SK-N-SH (cell line): ENCODE measurements around the gene ADCYAP1R1. TPM values are rescaled to one million over a fixed set of nuclear protein-coding genes. Genes with fewer than 3 reads are reported as not detected.
A peak's percentile ranks its signal among the peaks of the same experiment; 100 is the strongest.

ENCODE experiments used
- CTCF ChIA-PET: fragments of 300-600, 350-600 bp; formaldehyde crosslinking; extraction: SDS; loops from one replicate; lab custom pipeline; 2021; lab: Yijun Ruan, JAX
- POLR2A ChIA-PET: fragments of 350-600 bp; sonication (Branson Sonifier 250); formaldehyde crosslinking; extraction: SDS; loops from one replicate; lab custom pipeline; 2020; ENCODE audit warnings: antibody characterized with exemption, inconsistent platforms; lab: Yijun Ruan, JAX
- DNase-seq: peaks from one replicate; pipeline ENCODE4 v3.0.0; 2012
- H2AFZ ChIP-seq: fragments of 200-600 bp; sonication (generic); 2 replicates; pipeline ENCODE4 v1.8.1; 2016; ENCODE audit warnings: antibody characterized with exemption, mild to moderate bottlenecking, low read depth
- H3F3A ChIP-seq: fragments of 200-600 bp; sonication (generic); replicated peaks from 2 replicates; pipeline ENCODE3; 2016; ENCODE audit warnings: antibody characterized with exemption, mild to moderate bottlenecking; ENCODE audit not compliant: insufficient read depth
- H3K27ac ChIP-seq, 2 experiments: fragments of 200-500 bp in 1 of 2; fragments of 200-600 bp in 1 of 2; sonication (Bioruptor generic) in 1 of 2; sonication (generic), shearing (Covaris generic) in 1 of 2; 2 replicates each; pipeline versions ENCODE4 v1.5.1 to v1.6.1; 2014 to 2016; ENCODE audit warnings: low read depth in 2 of 2, inconsistent platforms in 1 of 2, low read length in 1 of 2, mild to moderate bottlenecking in 1 of 2, mixed read lengths in 1 of 2
- H3K27me3 ChIP-seq: fragments of 200-600 bp; sonication (generic), shearing (Covaris generic); 2 replicates; pipeline ENCODE4 v1.6.1; 2016; ENCODE audit warnings: mixed run types; ENCODE audit not compliant: insufficient read depth
- H3K36me3 ChIP-seq, 2 experiments: fragments of 200-500 bp in 1 of 2; fragments of 200-600 bp in 1 of 2; sonication (Bioruptor generic) in 1 of 2; sonication (generic) in 1 of 2; replicated peaks in 1 of 2; 2 replicates each; pipeline versions ENCODE3 to v1.5.1; 2014 to 2016; ENCODE audit warnings: low read length in 1 of 2, mild to moderate bottlenecking in 1 of 2; ENCODE audit not compliant: insufficient read depth in 2 of 2, control insufficient read depth in 1 of 2
- H3K4me1 ChIP-seq, 2 experiments: fragments of 200-500 bp in 1 of 2; fragments of 200-600 bp in 1 of 2; sonication (Bioruptor generic) in 1 of 2; sonication (generic), shearing (Covaris generic) in 1 of 2; 2 replicates each; pipeline versions ENCODE4 v1.5.1 to v1.6.1; 2014 to 2016; ENCODE audit warnings: low read depth in 1 of 2, low read length in 1 of 2, mixed run types in 1 of 2; ENCODE audit not compliant: insufficient read depth in 2 of 2, control insufficient read depth in 1 of 2
- H3K4me2 ChIP-seq: fragments of 200-600 bp; sonication (generic), shearing (Covaris generic); 2 replicates; pipeline ENCODE4 v1.6.1; 2017; ENCODE audit warnings: mixed run types
- H3K4me3 ChIP-seq, 2 experiments: fragments of 200-500 bp in 1 of 2; fragments of 200-600 bp in 1 of 2; sonication (Bioruptor generic) in 1 of 2; sonication (generic), shearing (Covaris generic) in 1 of 2; 2 replicates each; pipeline versions ENCODE4 v1.5.1 to v1.8.1; 2014 to 2016; ENCODE audit warnings: low read depth in 2 of 2, inconsistent platforms in 1 of 2, low read length in 1 of 2, mild to moderate bottlenecking in 1 of 2, mixed read lengths in 1 of 2, moderate library complexity in 1 of 2
- H3K79me2 ChIP-seq: fragments of 200-600 bp; sonication (generic); 2 replicates; pipeline ENCODE4 v1.8.1; 2017; ENCODE audit warnings: mild to moderate bottlenecking; ENCODE audit not compliant: insufficient read depth
- H3K9ac ChIP-seq: fragments of 200-600 bp; sonication (generic); 2 replicates; pipeline ENCODE4 v1.6.1; 2017; ENCODE audit warnings: mixed run types
- H3K9me2 ChIP-seq: fragments of 200-600 bp; sonication (generic); 2 replicates; pipeline ENCODE4 v1.6.1; 2017; ENCODE audit warnings: mixed run types
- H3K9me3 ChIP-seq: fragments of 200-600 bp; sonication (generic); 2 replicates; pipeline ENCODE4 v1.6.1; 2017; ENCODE audit warnings: mixed run types, mild to moderate bottlenecking, moderate library complexity
- H4K20me1 ChIP-seq: fragments of 200-600 bp; sonication (generic); 2 replicates; pipeline ENCODE4 v1.6.1; 2017; ENCODE audit warnings: mild to moderate bottlenecking, mixed run types; ENCODE audit not compliant: insufficient read depth
- EZH2phosphoT487 ChIP-seq: fragments of 200-600 bp; sonication (generic); IDR thresholded peaks from 2 replicates; pipeline ENCODE4 v1.6.1; 2017; ENCODE audit warnings: low read depth, mixed run types, mild to moderate bottlenecking, antibody characterized with exemption, moderate library complexity, borderline replicate concordance
- FOXM1 ChIP-seq: IDR thresholded peaks from 2 replicates; pipeline ENCODE4 v1.4.0; 2012; ENCODE audit warnings: low read depth, mild to moderate bottlenecking
- REST ChIP-seq: IDR thresholded peaks from 2 replicates; pipeline ENCODE4 v1.6.1; 2012; ENCODE audit warnings: mild to moderate bottlenecking, low read depth, low read length, moderate library complexity
- SIN3A ChIP-seq: IDR thresholded peaks from 2 replicates; pipeline ENCODE4 v1.6.1; 2012; ENCODE audit warnings: low read depth, mild to moderate bottlenecking, low read length, moderate library complexity, borderline replicate concordance
- WGBS: methylation state at CpG from one replicate; pipeline ENCODE4 v1.1.6; 2017; ENCODE audit warnings: low lambda C conversion rate; 5-methylcytosine and 5-hydroxymethylcytosine counted together
- polyA plus RNA-seq, 3 experiments: library from polyadenylated mRNA; depleted of rRNA; stranded (reverse); fragments of >200 nt; gene quantifications; 2 replicates each; pipeline ENCODE4 v1.2.3, GENCODE V29; 2012
- TF ChIP-seq, protein P1 (sequence below): IDR thresholded peaks from 2 replicates; pipeline ENCODE4 v1.4.0; 2012; ENCODE audit warnings: low read depth

The ADCYAP1R1 gene
- polyA plus RNA-seq, 1 of the 3 experiments (the other 2 are of a cell fraction): 0.08 TPM

DNA sequence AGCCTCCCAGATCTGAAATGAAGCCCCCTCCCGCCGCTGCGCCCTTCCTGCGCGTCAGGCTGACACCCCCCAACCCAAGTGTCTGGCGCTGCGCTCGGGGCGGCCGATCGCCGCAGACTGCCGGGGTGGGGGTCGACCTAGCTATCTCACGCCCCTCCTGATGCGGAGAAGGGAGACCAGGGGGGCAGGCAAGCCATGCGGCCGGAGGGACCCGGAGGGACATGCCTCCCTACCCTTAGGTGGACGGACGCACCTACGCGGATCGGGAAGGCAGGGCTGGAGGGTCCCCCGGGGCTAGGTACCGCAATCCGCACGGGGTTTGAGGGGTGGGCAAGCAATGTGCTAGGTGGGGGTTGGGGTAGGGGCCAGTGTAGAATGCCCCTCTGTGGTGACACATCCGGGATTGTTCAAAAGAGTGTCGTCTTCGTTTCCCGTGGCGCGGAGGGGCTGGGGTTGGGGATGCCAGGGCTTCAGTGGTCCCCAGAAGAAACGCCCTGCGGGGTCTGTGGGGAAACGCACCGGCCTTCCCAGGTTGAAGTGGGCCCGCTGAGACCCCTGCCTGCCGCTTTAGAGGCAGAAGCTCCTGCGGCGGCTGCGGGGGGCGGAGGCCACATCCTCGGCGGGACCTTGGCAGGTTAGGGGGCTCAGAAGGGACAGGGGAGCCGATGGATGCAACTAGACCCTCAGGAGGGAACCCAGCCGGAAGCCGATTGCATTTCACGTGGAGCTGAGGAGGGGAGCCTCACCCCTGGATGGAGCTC lies 913 bp downstream of the ADCYAP1R1 start:
- H3K36me3 ChIP-seq: no peaks in the 10 kb centered on the region
- H3K4me2 ChIP-seq: no peak overlapping the region
- H3K9me3 ChIP-seq: no peaks in the 10 kb centered on the region
- no peak overlapping the region for H3K9ac ChIP-seq
- WGBS: 6% methylated on average over 42 of the region's 50 CpGs
- ChIA-PET POLR2A (interaction anchor here (0.8 kb wide), 1 partner anchor 122 kb away, joined by 3 read pairs; no protein-coding TSS in a partner anchor), CTCF (interaction anchor here (0.6 to 31.5 kb wide), 17 partner anchors 14 to 308 kb away, joined by 3 to 337 read pairs (median 5); no protein-coding TSS in a partner anchor)
- H2AFZ ChIP-seq: no peak overlapping the region
- no peaks in the 10 kb centered on the region for H3K79me2 ChIP-seq
- peak overlapping the region in 1 of 2 experiments; percentile 36; a peak in 1 of 4 replicates for H3K27ac ChIP-seq
- H4K20me1 ChIP-seq: no peaks in the 10 kb centered on the region
- H3K4me1 ChIP-seq: peaks cover 0 to 56% of the 10 kb centered on the region in 2 experiments; a peak in 2 of 4 replicates
- no peaks in the 10 kb centered on the region for H3F3A ChIP-seq
- no peaks in the 10 kb centered on the region for H3K9me2 ChIP-seq
- peak overlapping the region; percentile 29 to 55; a peak in 3 of 4 replicates for H3K4me3 ChIP-seq
- DNase-seq: peak; percentile 83
- no peak for TF ChIP-seq FOXM1
- H3K27me3 ChIP-seq: peaks cover 48% of the 10 kb centered on the region

- 49% methylated on average over 4 of the region's 5 CpGs for WGBS
- ChIA-PET POLR2A (interaction anchor here (0.6 kb wide), 1 partner anchor 52 kb away, joined by 3 read pairs; no protein-coding TSS in a partner anchor), CTCF (interaction anchor here (0.6 to 31.5 kb wide), 10 partner anchors 13 to 144 kb away, joined by 3 to 337 read pairs (median 6); no protein-coding TSS in a partner anchor)
- no peaks in the 10 kb centered on the region for H3K79me2 ChIP-seq
- no peak overlapping the region; a peak in 1 of 4 replicates for H3K4me3 ChIP-seq
- no peak overlapping the region for H3K9ac ChIP-seq
- no peaks in the 10 kb centered on the region for H3K36me3 ChIP-seq
- no peak overlapping the region for H2AFZ ChIP-seq
- TF ChIP-seq FOXM1: no peak
- no peak for TF ChIP-seq EZH2phosphoT487
- no peak for TF ChIP-seq SIN3A
- TF ChIP-seq, protein P1, sequence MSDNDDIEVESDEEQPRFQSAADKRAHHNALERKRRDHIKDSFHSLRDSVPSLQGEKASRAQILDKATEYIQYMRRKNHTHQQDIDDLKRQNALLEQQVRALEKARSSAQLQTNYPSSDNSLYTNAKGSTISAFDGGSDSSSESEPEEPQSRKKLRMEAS: no peak
- TF ChIP-seq REST: no peak
- H3K9me2 ChIP-seq: no peaks in the 10 kb centered on the region
- H3K4me1 ChIP-seq: peaks cover 0 to 47% of the 10 kb centered on the region in 2 experiments; a peak in 2 of 4 replicates
- peaks cover 48% of the 10 kb centered on the region for H3K27me3 ChIP-seq
- no peak overlapping the region for H3K4me2 ChIP-seq
- H4K20me1 ChIP-seq: no peaks in the 10 kb centered on the region
- no peaks in the 10 kb centered on the region for H3F3A ChIP-seq
- H3K9me3 ChIP-seq: no peaks in the 10 kb centered on the region
- DNase-seq: no peak
- no peak overlapping the region for H3K27ac ChIP-seq
These were observed 1.9 kb downstream of the ADCYAP1R1 start for GRCh38 chr7:31053986-31054385.
